ENCODE measurements around the gene MAP3K12. TPM values are rescaled to one million over a fixed set of nuclear protein-coding genes. Genes with fewer than 3 reads are reported as not detected.
A peak's percentile ranks its signal among the peaks of the same experiment; 100 is the strongest.
"Not testable (repeated sequence)": the region's sequence is repeated elsewhere in the genome, so short reads cannot be mapped to it uniquely, and the experiment has no call there.

Gene MAP3K12
- 29.5 and 32.8 TPM in 2 replicates for total RNA-seq (2014; rRNA removed; shearing (Covaris generic))

GRCh38 chr12:53499266-53500141, at the start of gene MAP3K12:
Gene MAP3K12 (minus strand): TSS chr12:53499458. CDS start chr12:53487391, 12,067 bp downstream.
- peak; percentile 87 for DNase-seq (ENCODE audit: low spot score)
- in situ Hi-C loops (cut with HindIII; ENCODE audit: low sequenced_read_pairs), result no loop called here

DNA sequence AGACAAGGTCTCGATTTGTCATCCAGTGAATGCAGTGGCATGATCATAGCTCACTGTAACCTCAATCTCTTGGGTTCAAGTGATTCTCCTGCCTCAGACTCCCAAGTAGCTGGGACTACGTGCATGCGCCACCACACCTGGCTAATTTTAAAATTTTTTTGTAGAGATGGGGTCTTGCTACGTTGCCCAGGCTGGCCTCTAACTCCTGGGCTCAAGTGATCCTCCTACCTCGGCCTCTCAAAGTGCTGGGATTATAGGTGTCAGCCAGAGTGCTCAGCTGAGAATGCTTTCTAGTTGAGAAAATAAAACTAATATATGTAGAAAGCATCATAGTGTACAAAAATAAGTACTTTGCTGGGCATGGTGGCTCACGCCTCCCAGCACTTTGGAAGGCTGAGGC, 49.1 kb upstream of the MAP3K12 start:
- DNase-seq (ENCODE audit: low spot score); in situ Hi-C loops (cut with HindIII; ENCODE audit: low sequenced_read_pairs): not testable (repeated sequence)

- peak; percentile 88 for DNase-seq (ENCODE audit: low spot score)
- in situ Hi-C loops (cut with HindIII; ENCODE audit: low sequenced_read_pairs), result no loop called here
Measured at GRCh38 chr12:53543539-53543938, 44.3 kb upstream of the MAP3K12 start.

DNA sequence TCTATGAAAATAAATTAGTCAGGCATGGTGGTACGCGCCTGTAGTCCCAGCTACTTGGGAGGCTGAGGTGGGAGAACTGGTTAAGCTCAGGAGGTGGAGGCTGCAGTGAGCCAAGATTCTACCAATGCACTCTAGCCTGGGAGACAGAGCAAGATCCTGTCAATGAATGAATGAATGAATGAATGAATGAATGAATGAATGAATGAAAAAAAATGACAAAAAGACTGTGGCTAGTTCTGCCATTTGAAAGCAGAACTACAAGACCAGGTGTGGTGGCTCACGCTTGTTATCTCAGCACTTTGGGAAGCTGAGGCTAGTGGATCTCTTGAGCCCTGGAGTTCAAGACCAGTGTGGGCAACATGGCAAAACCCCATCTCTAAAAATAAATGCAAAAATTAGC, 40.3 kb upstream of the MAP3K12 start:
- in situ Hi-C loops (cut with HindIII; ENCODE audit: low sequenced_read_pairs), result no loop called here
- DNase-seq (ENCODE audit: low spot score), result no peak

DNA sequence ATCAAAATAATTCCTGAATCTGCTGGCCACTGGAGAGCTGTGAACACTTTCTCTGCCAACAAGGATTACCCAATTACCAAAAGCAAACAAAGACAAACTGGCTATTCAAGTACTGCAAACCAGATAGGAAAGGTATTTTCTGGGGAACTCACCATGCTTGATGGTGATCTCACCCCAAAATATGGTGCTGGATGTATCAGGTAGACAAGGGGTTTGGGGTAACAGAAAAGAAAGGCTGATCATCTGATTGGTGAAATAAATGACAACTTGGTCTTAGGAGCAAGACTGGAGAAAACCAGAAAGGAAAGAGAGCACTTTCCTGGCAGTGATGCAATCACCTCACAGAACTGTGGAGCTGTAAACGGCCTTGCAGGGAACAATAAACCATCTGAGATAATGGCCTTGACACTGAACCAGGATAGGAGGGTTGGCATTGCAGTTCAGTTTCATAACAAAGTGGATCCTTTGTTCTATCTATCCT, 39.0 kb upstream of the MAP3K12 start:
- DNase-seq (ENCODE audit: low spot score), result peak; percentile 81

DNA sequence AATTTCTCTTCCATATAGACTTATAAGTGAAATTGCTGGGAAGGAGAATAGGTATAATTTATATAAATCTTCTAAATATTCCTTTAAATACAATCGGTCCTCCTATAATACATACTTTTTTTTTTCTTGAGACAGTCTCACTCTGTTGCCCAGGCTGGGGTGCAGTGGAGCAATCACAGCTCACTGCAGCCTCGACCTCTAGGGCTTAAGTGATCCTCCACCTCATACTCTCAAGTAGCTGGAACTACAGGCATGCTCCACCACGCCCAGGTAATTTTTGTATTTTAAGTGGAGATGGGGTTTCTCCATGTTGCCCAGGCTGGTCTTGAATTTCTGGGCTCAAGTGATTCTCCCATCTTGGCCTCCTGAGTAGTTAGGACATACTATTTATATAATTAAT, 37.7 kb upstream of the MAP3K12 start:
- no peak for DNase-seq (ENCODE audit: low spot score)
- in situ Hi-C loops (cut with HindIII; ENCODE audit: low sequenced_read_pairs), result no loop called here

More for the DNA sequence above, 39.0 kb upstream of the MAP3K12 start:
- in situ Hi-C loops (cut with HindIII; ENCODE audit: low sequenced_read_pairs), result no loop called here

- DNase-seq (ENCODE audit: low spot score), result no peak
- in situ Hi-C loops (cut with HindIII; ENCODE audit: low sequenced_read_pairs), result no loop called here
Measured at GRCh38 chr12:53533471-53533870, 34.2 kb upstream of the MAP3K12 start.

DNA sequence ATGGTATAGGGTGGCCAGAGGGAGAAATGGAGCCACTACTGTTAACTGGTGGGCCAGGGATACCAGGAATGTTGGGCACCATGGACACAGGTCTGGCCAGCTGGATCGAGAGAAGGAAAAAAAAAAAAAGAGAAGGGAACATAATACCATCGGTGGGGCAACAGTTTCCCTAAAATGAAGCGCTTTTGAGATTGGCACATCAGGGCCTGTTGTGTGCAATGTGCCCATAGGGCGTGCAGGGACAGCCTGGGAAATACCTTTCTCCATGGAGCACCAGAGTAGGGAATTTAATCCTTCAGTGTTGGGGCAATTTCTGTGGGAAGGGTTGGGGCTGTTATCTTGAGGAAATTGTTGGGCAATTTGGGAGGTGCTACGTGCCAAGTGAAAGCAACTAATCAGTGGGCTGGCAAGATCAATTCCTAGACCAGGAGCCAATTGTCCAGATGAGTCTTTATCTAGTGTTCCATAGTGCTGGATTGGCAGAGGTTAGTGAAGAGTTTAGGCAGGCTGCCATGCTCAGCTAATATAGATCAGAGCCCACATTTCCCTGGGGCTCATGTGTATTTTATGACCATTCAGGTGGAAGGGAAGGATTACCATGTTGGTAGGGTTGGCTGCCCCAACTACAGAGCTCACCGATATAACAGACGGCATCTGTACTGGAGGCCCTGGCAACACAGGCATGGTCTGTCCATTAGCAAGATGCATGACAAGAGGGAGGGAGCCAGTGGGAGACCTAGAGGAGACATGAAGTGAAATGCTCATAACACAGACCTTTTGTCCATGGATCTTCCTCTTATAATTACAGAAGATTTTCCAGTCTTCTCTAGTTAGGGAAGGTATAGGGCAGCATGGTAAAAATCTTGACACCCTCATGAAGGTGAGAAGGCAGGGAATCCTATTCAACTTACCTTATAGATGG, 33.5 kb upstream of the MAP3K12 start:
- DNase-seq (ENCODE audit: low spot score), result peak; percentile 68
- in situ Hi-C loops (cut with HindIII; ENCODE audit: low sequenced_read_pairs), result no loop called here

DNA sequence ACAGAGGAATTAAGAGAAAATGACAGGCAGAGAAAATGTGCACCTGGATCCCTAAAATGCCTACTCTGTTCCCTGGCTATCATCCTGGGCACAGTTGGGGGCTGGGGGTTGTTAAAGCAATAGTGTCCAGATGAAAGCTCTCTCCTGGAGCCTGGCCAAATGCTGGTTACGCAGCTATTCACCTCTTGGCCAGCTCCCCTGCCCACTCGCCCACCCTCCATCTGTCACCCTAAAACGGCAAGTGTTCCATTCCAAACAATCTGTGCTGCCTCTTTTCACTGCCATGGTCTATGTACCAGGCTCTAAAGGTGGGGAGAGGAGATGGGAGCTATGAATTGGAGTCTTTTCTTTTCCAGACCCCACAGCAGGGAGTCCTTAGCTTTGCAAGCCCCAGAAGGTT, 32.8 kb upstream of the MAP3K12 start:
- DNase-seq (ENCODE audit: low spot score), result peak; percentile 99
- in situ Hi-C loops (cut with HindIII; ENCODE audit: low sequenced_read_pairs), result no loop called here

DNA sequence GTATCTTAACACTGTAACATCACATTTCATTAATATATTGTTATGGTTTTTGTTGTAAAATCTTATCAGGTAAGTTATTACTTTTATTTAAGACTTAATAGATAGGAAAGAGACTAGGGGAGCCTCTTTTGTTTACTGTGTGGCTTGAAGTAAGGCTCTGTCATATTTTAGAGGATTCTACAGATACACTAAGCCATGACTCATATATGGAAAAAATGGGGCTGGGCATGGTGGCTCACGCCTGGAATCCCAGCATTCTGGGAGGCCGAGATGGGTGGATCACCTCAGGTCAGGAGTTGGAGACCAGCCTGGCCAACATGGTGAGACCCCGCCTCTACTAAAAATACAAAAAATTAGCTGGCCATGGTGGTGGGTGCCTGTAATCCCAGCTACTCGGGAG, 31.7 kb upstream of the MAP3K12 start:
- DNase-seq (ENCODE audit: low spot score), result no peak
- in situ Hi-C loops (cut with HindIII; ENCODE audit: low sequenced_read_pairs), result no loop called here

DNA sequence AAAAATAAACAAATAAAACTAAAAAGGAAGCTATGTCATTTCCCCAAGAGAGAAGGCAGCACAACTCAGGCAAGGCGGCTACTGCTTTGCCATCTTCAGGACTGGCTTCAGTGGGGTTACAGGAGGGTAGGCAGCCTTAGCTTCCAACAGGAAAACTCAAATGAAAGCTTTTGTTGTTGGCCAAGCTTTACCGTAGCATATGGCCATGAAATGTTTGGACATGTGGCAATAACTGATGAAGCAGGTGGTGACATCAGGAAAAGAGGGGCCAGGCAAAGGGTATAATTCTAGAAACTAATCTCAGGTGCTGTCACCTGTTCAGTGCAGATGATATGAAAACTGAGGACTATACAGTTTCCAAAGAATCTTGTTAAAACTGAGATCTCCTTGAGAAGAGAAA, 30.8 kb upstream of the MAP3K12 start:
- in situ Hi-C loops (cut with HindIII; ENCODE audit: low sequenced_read_pairs), result no loop called here

GRCh38 chr12:53524476-53524875, 25.2 kb upstream of the MAP3K12 start:
- DNase-seq (ENCODE audit: low spot score), result no peak
- in situ Hi-C loops (cut with HindIII; ENCODE audit: low sequenced_read_pairs), result no loop called here

More for the DNA sequence above, 30.8 kb upstream of the MAP3K12 start:
- DNase-seq (ENCODE audit: low spot score), result peak; percentile 98

DNA sequence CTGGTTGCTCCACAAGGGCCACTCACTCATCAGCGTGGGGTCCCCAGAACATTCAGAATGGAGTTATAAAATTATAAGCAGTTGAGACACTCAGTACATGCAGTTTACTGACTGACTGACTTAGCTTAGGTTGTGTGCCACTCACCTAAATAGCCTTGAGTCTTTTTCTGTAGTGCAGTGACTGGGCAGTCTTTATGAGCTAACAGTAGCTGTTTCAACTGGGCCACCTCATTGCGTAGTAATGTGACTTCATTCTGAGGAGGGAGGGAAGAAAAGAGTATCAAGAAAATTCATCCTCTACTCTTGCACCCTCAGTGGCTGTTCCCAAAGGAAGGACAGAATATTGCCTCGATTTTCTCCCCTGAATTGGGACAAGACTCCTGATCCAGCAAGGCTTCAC, 23.9 kb upstream of the MAP3K12 start:
- in situ Hi-C loops (cut with HindIII; ENCODE audit: low sequenced_read_pairs), result no loop called here
- DNase-seq (ENCODE audit: low spot score), result no peak

DNA sequence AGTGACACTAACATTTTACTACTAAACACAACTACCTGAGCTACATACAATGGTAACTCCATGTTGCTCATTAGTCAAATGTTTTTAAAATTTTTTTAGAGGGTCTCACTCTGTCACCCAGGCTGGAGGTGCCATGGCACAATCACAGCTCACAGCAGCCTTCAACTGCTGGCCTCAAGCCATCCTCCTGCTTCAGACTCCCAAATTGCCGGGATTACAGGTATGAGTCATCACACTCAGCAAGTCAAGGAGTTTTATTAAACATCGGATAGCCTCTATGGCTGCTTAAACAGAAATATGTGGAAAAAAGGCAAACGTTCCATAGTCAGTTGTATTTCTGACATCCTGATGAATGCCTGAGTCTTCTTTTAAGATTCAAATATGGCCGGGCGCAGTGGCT, 19.1 kb upstream of the MAP3K12 start:
- DNase-seq (ENCODE audit: low spot score), result no peak
- in situ Hi-C loops (cut with HindIII; ENCODE audit: low sequenced_read_pairs), result no loop called here

- no peak for DNase-seq (ENCODE audit: low spot score)
- in situ Hi-C loops (cut with HindIII; ENCODE audit: low sequenced_read_pairs), result no loop called here
Measured at GRCh38 chr12:53516758-53517455, 17.6 kb upstream of the MAP3K12 start.

DNA sequence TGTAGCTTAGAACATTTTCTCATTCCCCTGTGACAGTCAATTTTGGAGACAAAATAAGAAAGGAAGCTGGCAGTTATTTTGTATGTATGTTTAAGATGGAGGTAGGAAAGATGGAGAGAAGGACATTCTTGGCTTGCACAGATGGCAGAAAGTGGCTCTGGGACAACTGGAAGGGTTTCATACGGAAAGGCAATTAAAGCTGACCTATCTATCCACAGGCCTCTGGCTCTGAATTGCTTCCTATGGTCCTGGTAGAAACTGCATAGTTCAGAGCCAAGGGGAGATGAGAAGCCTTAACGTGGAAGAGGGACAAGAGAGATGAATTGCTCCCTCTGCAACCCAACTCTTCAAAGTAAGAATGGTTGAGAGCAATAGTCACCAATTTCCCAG, 16.0 kb upstream of the MAP3K12 start:
- in situ Hi-C loops (cut with HindIII; ENCODE audit: low sequenced_read_pairs), result no loop called here
- peak; percentile 99 for DNase-seq (ENCODE audit: low spot score)

DNA sequence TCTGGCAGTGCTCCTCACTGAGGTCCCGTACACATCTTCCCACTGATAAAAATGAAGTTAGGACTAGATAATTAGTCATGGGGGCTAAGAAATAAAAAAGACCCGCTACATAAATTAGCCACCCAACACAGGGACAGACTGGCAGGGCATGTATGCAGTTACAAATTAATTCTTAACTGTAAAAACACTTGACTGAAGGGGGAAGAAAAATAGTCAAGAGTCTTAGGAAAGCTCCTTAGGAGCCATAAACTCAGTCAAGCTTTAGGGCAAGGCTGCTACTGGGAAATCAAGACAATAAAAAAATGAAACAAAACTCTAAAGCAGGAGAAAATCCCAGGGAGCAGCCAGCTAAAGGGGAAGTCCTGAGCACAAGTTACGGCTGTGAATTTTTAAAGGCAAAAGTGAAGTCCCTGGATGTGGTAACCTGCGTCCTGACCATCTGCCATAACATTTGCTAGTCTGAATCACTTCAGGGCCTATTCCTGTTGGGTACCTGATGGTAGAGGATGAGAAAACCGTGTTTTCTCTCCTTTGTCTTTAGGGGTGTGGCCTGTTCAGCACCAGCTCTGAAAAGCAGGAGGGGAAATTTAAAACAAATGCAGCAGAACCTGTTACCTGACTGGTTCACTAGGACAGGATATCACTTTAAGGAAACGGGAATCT, 15.5 kb upstream of the MAP3K12 start:
- in situ Hi-C loops (cut with HindIII; ENCODE audit: low sequenced_read_pairs), result loop anchor here (5.0 kb wide), 1 partner anchor 172 kb away; no protein-coding TSS in a partner anchor
- DNase-seq (ENCODE audit: low spot score), result peak; percentile 98

- in situ Hi-C loops (cut with HindIII; ENCODE audit: low sequenced_read_pairs), result loop anchor here (5.0 kb wide), 1 partner anchor 172 kb away; no protein-coding TSS in a partner anchor
Measured at GRCh38 chr12:53513712-53514410, 14.6 kb upstream of the MAP3K12 start.

More at GRCh38 chr12:53513712-53514410, 14.6 kb upstream of the MAP3K12 start:
- DNase-seq (ENCODE audit: low spot score), result no peak
